Glomerular endothelial cell (primary cell): Measurements from ENCODE around the gene NAT14. TPM values are rescaled to one million over a fixed set of nuclear protein-coding genes. Genes with fewer than 3 reads are reported as not detected.

Experiments used
- DNase-seq: peaks from one replicate; pipeline ENCODE4 v3.0.0-alpha.2; 2011; ENCODE audit warnings: low read depth, low spot score; ENCODE audit errors: extremely low read depth
- total RNA-seq: library from RNA; depleted of rRNA; stranded (reverse); fragments of >200 nt; gene quantifications from 2 replicates; pipeline ENCODE4 v1.2.3, GENCODE V29; 2015

The NAT14 gene
- total RNA-seq, 1 donor from 2014 or later, result 26.4 TPM

DNA sequence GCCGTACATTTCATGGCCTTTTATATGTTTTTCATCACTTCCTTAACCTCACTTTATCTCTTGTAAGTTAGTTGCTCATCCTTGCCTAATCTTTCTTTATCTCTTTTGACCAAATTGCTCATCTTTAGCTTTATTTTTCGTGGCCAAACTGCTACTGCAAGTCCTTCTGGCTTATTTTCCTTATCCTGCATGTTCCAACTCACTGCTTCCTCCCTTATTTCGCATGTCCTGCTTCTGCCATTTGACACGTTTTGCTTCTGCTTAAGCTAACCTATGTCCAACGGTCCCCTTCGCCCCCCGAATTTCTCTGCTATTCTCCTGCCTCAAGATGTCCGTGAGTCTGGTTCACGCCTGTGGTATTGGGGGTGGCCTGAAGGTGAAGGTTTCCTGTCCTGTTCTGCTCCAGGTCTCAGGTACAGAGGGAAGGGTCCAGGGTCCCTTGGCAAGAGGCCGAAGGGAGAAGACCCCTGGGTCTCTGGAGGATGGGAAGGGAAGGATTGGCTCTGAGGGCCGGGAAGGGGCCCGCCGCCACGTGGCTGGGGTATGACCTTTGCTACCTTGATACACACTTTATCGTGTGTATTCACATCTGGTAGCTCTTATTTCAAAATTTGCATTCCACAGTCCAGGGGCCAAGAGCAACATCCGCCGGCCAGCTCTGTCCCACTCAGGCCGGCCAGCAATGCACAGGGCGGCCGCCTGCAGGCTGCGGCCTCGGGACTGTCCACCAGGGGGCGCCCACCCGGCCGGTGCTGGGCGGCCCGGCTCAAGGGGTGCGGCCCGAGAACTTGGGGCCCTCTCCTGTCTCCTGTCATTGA is 17.5 kb upstream of the NAT14 start:
- no peak for DNase-seq

DNA sequence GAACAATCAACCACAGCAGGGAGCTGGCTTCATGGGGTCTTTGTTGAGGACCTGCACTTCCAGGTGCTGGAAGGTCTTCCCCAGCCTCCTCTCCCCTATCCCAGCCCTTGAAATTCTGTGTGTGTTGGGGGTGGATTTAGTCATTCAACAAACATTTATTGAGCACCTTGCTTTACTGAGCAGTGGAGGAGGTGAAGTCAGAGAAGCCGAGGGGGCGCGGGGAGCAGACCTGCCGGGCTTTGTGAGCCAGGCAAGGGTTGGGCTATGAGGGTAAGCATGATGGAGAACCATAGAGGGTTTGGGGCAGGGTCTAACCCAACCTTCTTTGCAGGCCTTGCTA is 17.0 kb upstream of the NAT14 start:
- no peak for DNase-seq

DNA sequence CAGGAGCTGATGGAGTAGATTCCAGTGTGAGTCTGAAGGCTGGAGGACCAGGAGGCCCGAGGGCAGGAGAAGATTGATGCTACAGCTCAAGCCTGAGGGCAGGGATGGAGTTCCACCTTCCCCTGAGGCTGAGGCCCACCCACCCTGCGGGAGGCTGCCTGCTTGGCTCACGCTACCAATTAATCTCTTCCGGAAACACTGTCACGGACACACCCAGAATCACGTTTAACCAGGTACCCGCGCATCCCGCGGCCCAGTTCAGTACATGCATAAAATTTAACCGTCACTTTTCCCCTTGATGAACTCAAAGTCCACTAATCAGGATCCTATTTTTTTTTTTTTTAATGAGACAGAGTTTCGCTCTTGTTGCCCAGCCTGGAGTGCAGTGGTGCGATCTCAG is 13.7 kb upstream of the NAT14 start:
- no peak for DNase-seq

- DNase-seq, result no peak
These were observed 12.5 kb upstream of the NAT14 start for GRCh38 chr19:55472463-55472862.

DNA sequence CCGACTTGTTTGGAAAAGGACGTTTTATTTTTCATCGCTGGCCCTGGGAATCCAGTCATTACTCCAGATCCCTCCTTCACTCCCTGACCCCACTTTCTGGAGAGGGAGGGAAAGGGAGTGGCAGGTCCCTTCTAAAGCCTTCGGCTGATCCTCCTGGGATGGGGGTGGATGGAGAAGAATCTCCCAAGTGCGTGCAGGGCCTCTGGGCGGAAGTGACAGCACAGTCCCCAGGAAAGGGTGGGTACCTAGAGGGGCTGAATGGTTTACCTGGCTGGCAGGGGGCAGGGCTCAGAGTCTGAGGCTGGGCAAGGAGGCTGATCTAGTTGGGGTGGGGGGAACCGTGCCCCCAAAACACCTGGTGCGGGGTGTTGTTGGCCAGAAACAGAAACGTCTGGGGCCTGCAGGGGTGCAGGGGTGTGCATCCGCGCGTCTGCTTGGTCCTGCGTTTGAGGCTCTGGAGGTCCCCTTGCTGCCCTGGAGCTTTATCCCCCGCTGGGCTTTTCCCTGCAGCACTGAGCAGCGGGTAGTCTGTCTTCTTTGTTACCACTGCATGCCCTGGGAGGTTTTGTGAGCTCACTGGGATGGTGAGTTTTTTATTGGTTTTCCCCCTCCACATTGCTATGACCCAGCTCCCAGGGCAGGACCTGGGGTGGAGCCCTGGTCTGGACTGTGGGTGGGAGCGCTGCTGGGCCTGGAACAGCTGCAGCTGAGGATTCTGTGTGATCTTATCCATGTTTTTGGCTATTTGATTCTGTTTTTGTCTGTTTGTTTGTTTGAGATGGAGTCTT is 11.6 kb upstream of the NAT14 start:
- no peak for DNase-seq

DNA sequence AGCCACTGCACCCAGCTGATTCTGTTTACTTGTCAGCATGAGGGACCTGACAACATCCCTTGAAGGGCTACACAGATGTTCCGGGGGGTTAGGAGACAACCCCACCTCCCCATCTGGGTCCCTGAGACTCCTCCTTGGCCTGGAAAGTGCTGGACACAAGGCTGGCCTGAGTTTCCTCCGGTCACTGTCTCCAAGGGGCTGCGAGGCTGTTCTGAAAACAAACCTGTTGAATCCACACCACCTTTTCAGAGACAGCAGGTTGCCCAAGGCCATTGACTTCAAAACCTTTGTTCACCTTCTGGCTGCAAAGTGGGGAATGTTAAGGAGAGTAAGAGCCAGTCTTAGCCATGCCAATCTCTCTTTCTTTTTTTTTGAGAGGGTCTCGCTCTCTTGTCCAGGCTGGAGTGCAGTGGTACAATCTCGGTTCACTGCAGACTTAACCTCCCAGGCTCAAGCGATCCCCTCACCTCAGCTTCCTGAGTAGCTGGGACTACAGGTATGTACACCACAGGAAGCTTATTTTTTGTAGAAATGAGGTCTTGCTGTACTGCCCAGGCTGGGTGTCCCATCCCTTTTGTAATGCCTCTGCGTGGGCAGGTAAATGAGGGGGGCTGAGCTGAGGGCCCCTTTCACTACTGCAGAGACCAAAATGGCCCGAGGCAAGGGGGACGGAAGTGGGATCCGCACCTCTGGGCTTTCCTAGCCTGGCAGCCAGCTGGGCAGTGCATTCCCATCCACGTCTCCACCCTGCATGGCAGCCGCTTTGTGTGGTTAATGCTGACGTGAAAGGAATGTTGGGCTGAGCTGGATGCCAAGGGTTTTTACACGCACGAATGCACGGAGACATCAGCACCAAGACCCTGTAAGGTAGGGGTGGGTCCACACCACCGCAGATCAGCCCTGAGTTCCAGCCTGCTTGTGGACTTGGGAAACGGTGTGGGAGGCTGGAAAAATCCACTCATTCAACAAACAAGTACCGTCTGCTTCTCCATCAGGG is 10.4 kb upstream of the NAT14 start:
- no peak for DNase-seq

DNA sequence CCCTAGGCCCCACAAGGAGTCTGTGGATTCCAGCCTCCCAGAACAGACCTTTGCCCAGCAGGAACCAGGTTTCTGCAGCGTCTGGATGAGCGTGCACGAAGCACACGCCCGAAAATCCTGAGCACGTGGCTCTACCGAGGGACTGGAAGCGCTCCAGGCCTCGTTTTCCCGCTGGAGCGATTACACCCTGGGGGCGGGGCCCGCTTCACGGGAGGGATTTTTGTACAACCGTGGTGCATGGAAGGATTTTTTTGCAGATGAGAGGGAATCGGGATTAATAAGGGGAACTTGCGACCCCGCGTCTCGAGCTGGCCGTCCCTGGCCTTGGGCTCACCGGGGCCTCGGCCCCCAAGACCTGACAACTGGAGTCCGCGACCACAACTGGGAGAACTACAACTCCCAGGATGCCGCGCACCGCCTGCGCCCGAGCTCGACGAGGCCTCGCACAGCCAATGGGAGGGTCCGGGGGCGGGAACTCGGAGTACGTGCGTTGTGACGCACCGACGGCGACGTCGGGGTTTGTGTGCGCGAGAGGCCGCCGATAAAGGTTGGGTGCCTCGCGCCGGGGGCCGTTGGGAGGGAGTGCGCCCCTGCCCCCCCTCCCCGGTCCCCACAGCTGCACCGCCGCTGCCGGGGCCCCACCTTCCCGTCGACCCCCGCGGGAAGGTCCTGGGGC is 8.8 kb upstream of the NAT14 start, which contains the start of gene ZNF628:
Gene ZNF628 (plus strand): TSS at position 518 of the 676 bp plus-strand sequence. CDS start 3,294 bp downstream, outside the sequence.
- peak; percentile 73 for DNase-seq

DNA sequence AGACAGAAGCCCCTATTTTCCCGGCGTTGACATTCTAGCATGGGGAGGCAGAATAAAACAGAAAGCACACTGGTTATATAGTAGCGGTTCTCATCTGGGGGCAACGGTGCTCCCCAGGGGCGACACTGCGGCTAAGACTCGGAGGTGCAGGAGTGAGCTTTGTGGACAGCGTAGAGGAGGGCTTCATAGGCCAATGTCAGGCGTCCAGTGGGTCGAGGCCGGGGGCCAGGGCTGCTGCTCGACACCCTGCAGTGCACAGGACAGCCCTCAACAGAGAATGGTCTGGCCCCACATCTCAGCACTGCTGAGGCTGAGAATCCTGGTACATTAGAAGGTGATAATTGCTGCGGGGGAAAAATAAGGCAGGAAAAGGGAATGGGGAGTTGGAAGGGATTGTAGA is 7.1 kb upstream of the NAT14 start:
- no peak for DNase-seq

GRCh38 chr19:55478364-55478763 is 6.6 kb upstream of the NAT14 start:
- no peak for DNase-seq

GRCh38 chr19:55479045-55479444 is 5.9 kb upstream of the NAT14 start:
- DNase-seq, result no peak

DNA sequence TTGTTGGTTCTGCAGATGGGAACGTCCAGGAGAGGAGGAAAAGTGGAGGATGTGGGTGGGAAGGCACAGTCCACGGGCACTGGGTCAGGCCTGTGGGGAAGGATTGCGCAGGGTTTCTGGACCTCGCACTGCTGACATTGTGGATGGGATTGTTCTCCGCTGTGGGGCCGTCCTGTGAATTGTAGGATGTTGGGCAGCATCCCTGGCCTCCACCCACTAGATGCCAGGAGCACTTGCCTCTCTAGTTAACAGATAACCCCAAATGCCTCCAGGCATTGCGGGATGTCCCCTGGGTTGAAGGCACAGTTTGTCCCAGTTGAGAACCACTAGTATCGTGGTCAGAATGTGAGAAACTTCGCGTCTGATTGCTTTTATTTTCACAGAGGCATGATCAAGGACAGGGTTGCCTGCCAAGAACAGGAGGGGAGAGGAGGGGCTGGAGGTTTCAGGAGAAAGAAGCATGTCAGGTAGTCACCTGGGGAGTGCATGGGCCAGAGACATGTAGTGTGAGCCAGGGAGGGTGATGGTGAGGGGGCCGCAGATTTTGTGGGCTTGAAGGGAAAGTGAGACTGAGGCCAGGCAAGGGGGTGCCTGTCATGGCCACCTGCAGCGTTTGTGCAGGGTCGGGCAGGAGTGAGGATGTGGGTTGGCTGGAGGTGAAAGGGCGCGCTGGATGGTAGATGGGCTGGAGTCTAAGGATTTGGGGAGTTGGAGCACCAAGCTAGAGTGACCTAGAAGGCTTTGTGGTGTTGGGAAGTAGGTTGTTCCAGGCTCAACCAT is 5.3 kb upstream of the NAT14 start:
- no peak for DNase-seq

- no peak for DNase-seq
These were observed 3.7 kb upstream of the NAT14 start for GRCh38 chr19:55481148-55481793.

DNA sequence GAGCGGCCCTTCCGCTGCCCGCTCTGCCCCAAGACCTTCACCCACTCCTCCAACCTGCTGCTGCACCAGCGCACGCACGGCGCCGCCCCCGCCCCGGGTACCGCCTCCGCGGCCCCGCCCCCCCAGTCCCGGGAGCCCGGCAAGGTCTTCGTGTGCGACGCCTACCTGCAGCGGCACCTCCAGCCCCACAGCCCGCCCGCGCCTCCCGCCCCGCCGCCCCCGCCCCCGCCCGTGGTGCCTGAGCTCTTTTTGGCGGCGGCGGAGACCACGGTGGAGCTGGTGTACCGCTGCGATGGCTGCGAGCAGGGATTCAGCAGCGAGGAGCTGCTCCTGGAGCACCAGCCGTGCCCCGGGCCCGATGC is 3.2 kb upstream of the NAT14 start:
- DNase-seq, result no peak

DNA sequence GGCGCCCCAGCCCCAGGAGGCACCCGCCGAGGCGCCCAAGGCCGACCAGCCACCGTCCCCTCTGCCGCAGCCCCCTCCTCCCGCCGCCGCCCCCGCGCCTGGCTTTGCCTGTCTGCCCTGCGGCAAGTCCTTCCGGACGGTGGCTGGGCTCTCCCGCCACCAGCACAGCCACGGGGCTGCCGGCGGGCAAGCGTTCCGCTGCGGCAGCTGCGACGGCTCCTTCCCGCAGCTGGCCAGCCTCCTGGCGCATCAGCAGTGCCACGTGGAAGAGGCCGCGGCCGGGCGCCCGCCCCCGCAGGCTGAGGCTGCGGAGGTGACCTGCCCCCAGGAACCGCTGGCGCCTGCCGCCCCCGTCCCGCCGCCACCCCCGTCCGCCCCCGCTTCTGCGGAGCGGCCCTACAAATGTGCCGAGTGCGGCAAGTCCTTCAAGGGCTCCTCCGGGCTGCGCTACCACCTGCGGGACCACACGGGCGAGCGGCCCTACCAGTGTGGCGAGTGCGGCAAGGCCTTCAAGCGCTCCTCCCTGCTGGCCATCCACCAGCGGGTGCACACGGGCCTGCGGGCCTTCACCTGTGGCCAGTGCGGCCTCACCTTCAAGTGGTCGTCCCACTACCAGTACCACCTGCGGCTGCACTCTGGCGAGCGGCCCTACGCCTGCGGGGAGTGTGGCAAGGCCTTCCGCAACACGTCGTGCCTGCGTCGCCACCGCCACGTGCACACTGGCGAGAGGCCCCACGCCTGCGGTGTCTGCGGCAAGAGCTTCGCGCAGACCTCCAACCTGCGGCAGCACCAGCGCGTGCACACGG is 2.6 kb upstream of the NAT14 start:
- DNase-seq, result no peak

DNA sequence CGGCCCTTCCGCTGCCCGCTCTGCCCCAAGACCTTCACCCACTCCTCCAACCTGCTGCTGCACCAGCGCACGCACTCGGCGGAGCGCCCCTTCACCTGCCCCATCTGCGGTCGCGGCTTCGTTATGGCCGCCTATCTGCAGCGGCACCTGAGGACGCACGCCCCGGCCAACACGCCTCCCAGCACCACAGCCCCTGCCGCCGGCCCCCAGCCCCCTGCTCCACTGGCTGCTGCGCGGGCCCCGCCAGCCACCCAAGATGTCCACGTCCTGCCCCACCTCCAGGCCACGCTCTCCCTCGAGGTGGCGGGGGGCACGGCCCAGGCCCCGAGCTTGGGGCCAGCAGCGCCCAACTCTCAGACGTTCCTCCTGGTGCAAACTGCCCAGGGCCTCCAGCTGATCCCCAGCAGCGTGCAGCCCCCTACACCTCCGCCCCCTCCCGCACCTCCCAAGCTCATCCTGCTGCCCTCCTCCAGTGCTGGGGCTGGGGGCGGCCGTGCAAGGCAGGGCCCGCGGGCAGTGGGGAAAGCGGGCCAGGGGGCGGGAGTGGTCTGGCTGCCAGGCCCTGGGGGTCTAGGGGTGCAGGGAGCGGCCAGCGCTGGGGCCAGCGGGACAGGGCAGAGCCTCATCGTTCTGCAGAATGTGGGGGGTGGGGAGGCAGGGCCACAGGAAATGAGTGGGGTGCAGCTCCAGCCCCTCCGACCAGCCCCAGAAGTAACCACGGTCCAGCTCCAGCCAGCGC is 1.9 kb upstream of the NAT14 start:
- DNase-seq, result no peak

DNA sequence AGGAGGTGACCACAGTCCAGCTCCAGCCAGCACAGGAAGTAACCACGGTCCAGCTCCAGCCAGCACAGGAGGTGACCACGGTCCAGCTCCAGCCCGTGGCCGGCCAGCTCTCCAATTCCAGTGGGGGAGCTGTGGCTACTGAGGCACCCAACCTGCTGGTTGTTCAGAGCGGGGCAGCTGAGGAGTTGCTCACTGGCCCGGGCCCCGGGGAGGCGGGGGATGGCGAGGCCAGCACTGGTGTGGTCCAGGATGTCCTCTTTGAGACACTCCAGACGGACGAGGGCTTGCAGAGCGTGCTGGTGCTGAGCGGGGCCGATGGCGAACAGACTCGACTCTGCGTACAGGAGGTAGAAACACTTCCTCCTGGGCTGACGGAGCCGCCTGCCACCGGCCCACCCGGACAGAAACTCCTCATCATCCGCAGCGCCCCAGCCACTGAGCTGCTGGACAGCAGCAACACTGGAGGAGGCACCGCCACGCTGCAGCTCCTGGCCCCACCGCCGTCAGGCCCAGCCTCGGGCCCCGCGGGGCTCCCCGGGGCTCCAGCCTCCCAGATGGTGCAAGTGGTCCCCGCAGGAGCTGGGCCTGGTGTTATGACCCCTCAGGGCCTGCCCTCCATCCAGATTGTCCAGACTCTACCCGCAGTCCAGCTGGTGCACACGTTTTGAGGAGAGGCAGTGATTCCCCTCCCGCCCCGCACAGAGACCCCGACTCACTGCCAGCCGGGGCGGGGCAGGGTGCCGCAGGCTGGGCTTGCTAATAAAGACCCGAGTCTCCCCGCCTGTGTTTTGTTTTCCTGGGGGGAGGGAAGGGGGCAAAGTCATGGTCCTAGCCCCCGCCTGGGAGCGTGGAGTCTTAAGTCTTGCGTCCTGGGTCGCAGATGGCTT is 1.0 kb upstream of the NAT14 start:
- no peak for DNase-seq
